NCI-H510A (cell line): ENCODE data around the gene TRDMT1.
"Not testable (repeated sequence)": the region's sequence is repeated elsewhere in the genome, so short reads cannot be mapped to it uniquely, and the experiment has no call there.

Source experiments
- DNase-seq: peaks from one replicate; lab custom pipeline; 2025; lab: John Stamatoyannopoulos, UW

TRDMT1 gene

DNA sequence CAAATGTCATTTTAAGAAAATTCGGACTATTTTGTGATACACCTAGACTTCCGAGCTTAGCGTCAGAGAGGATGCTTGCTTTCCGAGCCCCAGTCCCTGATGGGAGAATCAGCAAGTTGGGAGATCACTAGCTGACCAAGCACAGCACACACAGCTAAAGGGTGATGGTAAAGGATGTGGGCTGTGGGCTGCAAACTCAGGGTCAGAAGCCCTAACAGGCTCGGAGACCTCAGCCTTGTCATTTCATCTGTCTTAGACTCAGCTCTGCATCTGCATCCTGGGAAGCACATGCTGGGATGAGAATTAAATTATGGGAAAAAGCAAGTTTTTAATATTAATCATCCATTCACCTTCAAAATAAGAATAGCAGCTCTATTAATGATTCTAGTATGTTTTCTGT is 75.1 kb downstream of the TRDMT1 start:
- DNase-seq = no peak

GRCh38 chr10:17125206-17125893 is 76.1 kb downstream of the TRDMT1 start:
- no peak for DNase-seq

DNA sequence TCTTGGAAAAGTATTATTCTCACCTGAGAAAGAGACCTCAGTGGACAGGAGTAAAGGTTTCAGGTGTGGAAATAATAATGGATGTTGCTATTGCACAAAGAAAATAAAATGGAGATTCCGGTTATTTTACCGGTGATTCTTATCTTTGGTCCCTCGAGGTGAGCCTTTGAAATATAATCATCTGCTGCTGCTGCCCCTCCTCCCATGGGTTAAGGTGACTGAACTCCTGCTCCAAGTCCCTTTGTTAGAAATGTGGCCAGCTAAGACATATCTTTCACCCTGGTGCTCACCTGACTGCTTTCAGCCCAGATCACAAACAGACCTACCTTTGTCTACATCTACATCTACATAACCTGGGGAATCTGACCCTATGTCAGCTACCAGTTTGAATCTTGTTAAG is 77.5 kb downstream of the TRDMT1 start:
- no peak for DNase-seq

DNA sequence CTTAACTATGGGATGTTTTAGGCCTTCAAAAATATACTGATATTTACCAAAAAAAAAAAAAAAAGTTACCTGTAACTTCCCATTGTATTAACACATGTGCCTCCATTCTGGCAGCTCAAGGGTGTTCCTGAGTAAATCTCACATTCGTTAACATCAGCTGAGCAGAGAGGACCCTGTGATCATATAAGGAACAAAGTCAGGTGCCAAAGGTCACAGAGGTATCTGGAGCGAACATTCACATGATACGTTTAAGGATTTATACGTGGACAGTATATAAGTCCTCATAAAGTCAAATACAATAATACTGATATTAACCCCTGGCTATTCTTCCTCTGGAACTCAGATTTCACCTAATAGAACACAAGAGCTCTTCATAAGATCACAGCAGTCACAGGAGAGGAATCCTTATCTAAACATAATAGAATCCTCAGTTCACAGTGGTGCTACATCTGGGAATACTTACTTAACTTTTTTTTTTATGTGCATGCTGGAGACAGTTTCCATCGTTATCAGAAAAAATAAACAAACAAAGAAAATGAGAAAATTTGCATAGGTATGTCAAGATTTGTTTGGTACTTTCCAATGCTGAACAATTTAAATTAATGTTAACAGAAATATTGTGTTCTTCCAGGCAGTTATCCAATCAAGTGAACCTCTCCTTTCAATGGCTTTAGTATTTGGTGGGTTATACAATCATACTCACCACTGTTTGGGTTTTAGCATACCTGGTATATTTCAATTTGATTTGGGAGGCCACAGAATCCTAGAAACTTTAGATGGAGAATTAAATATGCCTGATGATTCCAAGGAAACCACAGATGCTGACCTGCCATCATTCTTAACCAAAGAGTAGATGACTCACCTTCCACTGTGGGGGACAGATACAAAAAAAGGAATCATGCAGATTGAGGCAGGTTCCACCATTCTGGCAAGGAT is 78.5 kb downstream of the TRDMT1 start:
- no peak for DNase-seq

GRCh38 chr10:17122052-17122451 is 79.4 kb downstream of the TRDMT1 start:
- DNase-seq = no peak

- no peak for DNase-seq
Measured at GRCh38 chr10:17120694-17121093, 80.8 kb downstream of the TRDMT1 start.

DNA sequence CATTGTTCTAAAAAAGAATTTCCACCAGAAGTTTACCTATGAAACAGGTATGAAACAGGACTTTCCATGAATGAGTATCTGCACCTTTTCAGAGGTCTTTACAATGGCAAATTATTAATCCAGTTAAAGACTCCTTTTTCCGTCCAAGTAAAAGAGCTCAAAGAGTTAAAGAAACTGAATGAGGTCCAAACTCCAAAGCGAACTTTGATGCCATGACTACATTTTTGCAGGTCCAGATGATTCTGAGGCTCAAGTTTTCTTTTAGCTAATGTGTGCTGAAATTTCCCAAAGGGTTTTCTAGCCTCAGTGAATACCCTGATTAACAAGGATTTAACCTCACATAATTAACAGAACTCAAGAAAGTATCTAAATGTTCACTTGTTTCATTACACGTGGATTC is 81.6 kb downstream of the TRDMT1 start:
- no peak for DNase-seq

GRCh38 chr10:17116193-17116592 is 85.3 kb downstream of the TRDMT1 start:
- no peak for DNase-seq

DNA sequence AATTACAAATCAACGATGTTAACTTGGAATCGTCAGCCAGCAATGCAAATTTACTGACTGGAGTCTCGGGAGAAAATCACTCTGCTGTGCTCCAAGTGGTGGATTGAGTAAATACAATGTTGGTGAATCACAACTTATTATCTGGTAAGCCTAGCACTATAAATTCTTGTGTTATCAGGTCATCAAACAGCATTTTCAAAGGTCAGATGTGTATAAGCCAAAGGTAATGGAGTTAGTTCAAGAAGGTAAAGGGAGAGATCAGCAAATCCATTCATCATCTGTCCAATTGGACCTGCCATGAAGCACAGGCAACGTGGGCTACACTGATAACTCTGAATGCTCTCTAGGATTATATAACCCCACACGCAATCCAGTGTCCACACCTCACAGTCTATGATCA is 85.8 kb downstream of the TRDMT1 start:
- no peak for DNase-seq

DNA sequence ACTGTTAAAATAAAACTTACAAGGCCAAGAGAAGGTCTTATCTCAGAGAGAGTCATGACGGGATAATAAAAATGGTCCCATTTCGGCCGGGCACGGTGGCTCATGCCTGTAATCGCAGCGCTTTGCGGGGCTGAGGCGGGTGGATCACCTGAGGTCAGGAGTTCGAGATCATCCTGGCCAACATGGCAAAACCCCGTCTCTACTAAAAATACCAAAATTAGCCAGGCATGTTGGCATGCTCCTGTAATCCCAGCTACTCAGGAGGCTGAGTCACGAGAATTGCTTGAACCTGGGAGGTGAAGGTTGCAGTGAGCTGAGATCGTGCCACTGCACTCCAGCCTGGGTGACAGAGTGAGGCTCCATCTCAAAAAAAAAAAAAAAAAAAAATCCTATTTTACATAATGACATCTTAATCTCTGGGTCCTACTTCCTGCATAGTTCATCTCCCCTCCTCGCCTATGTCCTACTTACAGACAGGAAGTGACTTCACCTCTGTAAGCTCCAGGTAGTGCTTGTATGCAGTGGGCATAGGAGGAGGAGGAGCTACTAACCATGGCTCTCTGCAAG is 86.5 kb downstream of the TRDMT1 start:
- DNase-seq = not testable (repeated sequence)

GRCh38 chr10:17113889-17114540 is 87.5 kb downstream of the TRDMT1 start:
- no peak for DNase-seq

DNA sequence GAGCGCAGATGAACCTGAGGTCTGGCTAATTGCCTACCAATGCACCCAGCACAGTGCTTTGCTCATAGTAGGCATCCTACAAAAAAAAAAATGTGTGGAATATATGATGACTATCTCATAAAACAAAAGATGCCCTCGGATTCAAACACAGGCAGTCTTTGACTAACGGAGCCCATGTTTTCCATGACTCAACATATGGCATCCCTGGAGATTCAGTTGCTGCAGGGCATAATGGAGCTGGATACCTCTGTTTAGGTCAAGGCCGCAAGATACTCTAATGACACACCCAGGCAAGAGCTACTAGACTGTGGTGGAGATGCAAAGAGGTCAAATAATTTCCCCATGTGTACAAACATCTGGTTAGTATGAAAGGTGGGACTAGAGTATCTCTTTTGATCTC is 88.1 kb downstream of the TRDMT1 start:
- no peak for DNase-seq

DNA sequence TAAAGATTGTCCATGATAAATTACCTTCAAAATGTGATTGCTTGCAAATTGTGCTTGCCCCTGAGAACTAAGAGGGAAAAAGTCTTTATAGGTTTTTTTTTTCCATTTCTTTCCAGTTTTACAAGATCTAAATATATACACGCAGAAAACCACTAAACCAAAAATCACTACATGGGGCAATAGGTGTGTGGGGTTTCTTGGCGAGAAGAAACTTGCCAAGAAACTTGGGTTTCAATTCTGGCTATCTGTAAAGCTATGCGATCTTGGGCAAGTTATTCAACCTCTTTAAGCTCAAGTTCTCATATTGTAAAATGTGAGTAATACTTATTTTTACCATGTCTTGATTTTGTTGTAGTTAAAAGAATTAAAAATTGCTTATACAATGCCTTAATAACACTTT is 88.9 kb downstream of the TRDMT1 start:
- no peak for DNase-seq

DNA sequence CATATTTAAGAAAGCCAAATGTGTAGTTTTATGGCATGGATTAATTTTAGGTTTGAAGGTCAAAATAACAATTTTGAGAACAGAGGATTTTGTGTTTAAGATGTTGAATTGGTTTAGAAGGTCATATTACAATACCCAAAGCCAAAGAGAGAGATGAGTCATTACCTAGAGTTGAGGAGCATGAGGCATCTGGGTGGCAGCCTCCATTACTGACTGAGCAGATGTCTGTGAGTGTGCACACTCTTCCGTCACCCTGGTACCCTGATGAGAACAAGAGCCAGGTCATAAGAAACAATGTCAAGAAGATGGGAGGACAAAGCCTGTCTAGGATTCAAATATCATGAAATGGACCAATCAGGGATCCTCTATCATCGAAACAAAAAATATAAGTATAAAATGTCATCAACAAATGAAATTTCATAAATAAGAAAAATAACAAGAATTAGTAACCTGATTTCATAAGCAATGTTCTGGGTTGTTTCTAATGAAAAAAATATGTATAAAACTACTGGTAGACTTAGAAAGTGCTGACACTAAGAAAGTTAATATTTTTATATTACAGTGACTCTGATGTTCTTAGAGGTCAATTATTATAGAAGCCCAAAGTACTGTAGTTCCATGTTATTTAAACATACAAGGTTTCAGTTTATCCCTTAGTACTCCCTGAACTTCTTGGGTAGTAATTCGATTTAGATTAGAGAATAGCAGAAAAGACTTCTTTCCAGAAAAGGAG is 91.8 kb downstream of the TRDMT1 start:
- no peak for DNase-seq

- no peak for DNase-seq
Measured at GRCh38 chr10:17109046-17109445, 92.4 kb downstream of the TRDMT1 start.

GRCh38 chr10:17106991-17107390 is 94.5 kb downstream of the TRDMT1 start:
- DNase-seq = no peak

- DNase-seq = no peak
Measured at GRCh38 chr10:17101910-17102266, 99.6 kb downstream of the TRDMT1 start.

DNA sequence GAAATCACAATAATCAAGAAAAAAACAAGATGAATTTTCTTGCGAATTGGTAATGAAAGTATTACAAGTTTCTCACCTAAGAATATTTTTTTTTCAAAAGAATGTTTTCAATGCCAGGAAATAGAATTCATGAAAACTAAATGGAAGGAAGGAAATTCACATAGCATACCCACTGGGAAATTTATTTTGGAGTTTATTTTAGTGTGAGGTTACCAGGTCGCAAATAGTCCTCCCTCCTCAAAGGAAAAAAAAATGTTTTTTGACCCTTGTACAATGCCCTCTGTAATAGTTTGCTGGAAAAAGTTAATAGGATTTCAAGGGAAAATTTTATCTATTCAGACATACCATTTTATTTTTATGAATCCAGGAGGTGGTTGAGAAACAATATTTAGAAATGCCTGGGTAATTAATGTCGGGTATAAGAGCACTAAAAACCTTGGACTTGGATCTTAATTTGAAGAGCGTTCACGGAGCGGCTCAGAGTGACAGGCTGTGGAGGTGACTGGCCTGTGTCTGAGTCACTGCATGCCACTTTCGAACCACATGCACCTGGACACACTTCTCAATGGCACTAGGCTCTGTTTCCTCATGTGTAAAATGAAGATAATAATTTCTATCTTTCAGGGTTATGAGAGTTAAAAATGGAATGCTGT is 100.1 kb downstream of the TRDMT1 start:
- no peak for DNase-seq

GRCh38 chr10:17100586-17100985 is 100.9 kb downstream of the TRDMT1 start:
- DNase-seq = no peak

DNA sequence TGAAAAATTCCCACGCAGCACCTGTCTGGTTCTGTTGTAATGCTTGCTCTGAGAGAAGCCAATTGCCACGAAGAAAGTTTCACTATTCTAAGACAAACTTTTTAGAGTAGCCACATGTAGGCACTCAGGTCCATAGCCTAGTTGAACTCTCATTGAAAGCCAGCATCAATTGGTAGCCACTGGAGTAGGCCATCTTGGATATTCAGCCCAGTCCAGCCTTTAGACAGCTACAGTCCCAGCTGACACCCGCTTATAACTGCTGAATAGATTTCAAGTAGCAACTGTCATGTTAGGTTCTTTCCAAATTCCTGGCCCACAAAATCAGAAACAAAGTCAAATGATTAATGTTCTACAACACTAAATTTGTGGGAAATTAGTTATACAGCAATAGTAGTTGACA is 103.5 kb downstream of the TRDMT1 start:
- no peak for DNase-seq
